ENCODE results near the gene SLC12A5.

Gene SLC12A5

DNA sequence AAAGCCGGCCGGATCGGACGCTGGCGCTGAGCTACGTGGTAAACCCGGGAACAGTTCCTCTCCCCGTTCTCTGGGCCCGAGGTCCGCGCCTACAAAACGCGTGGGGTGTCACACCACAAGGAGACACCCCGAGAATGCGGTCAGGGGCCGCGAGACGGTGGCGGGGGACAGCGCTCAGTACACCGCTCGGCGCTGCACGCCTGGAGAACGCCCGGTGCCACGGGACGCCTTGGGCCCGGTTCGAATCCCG lies 60.1 kb downstream of the SLC12A5 start (continued):
- TF ChIP-seq, protein P1, sequence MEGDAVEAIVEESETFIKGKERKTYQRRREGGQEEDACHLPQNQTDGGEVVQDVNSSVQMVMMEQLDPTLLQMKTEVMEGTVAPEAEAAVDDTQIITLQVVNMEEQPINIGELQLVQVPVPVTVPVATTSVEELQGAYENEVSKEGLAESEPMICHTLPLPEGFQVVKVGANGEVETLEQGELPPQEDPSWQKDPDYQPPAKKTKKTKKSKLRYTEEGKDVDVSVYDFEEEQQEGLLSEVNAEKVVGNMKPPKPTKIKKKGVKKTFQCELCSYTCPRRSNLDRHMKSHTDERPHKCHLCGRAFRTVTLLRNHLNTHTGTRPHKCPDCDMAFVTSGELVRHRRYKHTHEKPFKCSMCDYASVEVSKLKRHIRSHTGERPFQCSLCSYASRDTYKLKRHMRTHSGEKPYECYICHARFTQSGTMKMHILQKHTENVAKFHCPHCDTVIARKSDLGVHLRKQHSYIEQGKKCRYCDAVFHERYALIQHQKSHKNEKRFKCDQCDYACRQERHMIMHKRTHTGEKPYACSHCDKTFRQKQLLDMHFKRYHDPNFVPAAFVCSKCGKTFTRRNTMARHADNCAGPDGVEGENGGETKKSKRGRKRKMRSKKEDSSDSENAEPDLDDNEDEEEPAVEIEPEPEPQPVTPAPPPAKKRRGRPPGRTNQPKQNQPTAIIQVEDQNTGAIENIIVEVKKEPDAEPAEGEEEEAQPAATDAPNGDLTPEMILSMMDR (tag by site-specific recombination; IDR thresholded peaks at IDR 0.05) = peak; percentile 77
- TF ChIP-seq ZNF571 (tag by site-specific recombination; IDR thresholded peaks at IDR 0.05) (no peak), KLF8 (tag by site-specific recombination; IDR thresholded peaks at IDR 0.05) (no peak), ZNF2 (tag by site-specific recombination; IDR thresholded peaks at IDR 0.05) (peak; percentile 45; the same call in 1 of the 2 replicates), ZNF10 (tag by site-specific recombination; IDR thresholded peaks at IDR 0.05) (no peak), ZSCAN23 (tag by site-specific recombination; IDR thresholded peaks at IDR 0.05) (no peak), ZNF501 (tag by site-specific recombination; IDR thresholded peaks at IDR 0.05) (peak; percentile 79), OVOL3 (tag by site-specific recombination; IDR thresholded peaks at IDR 0.05) (peak; percentile 25; the same call in 1 of the 2 replicates)
- TF ChIP-seq, protein P2, sequence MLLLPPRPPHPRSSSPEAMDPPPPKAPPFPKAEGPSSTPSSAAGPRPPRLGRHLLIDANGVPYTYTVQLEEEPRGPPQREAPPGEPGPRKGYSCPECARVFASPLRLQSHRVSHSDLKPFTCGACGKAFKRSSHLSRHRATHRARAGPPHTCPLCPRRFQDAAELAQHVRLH (tag by site-specific recombination; IDR thresholded peaks at IDR 0.05) = no peak
- TF ChIP-seq, protein P3, sequence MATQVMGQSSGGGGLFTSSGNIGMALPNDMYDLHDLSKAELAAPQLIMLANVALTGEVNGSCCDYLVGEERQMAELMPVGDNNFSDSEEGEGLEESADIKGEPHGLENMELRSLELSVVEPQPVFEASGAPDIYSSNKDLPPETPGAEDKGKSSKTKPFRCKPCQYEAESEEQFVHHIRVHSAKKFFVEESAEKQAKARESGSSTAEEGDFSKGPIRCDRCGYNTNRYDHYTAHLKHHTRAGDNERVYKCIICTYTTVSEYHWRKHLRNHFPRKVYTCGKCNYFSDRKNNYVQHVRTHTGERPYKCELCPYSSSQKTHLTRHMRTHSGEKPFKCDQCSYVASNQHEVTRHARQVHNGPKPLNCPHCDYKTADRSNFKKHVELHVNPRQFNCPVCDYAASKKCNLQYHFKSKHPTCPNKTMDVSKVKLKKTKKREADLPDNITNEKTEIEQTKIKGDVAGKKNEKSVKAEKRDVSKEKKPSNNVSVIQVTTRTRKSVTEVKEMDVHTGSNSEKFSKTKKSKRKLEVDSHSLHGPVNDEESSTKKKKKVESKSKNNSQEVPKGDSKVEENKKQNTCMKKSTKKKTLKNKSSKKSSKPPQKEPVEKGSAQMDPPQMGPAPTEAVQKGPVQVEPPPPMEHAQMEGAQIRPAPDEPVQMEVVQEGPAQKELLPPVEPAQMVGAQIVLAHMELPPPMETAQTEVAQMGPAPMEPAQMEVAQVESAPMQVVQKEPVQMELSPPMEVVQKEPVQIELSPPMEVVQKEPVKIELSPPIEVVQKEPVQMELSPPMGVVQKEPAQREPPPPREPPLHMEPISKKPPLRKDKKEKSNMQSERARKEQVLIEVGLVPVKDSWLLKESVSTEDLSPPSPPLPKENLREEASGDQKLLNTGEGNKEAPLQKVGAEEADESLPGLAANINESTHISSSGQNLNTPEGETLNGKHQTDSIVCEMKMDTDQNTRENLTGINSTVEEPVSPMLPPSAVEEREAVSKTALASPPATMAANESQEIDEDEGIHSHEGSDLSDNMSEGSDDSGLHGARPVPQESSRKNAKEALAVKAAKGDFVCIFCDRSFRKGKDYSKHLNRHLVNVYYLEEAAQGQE (tag by site-specific recombination; IDR thresholded peaks at IDR 0.05) = peak; percentile 65

DNA sequence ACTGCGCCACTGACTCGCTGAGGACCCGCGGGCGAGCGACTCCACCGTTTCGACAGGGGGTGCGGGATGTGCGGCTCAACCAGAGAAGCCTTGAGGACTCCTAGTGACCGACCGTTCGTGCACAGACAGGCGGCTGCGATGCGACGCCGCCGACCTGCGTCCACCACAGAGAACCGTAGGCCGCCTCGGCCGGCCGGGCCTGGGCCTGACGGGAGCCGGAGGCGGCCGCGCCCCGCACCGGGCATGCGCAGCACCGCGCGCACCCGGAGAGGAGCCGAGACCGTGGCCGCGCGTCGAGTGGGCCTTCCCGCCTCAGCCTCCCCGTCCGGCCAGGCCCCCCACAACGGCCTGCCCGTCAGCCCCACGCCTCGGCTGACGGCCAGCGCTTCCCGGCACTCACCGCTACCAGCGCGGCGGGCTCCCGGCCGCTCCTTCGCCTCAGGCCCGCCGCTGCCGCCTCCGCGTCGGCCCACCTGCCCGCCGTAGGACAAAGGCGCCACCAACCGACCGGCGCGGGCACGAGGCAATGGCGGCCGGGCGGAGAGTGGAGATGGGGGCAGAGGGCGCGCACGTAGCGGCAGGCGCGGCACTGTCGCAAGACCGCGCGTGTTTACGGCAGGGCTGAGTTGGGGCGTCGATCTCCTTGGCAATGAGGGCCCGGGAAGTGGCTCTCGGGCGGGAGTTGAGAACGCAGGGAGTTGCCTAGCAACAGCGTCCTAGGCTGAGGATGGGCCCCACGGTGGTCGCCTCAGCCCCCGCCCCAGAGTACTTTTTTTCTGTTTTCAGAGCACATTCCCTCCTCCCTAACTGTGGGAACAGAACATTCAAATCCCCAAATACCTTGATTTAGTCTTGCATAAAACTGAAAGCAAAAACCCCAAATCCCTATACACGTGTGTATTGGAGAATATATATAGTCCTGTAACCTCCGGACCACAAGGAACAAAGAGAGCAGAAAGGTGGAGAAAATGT lies 60.7 kb downstream of the SLC12A5 start, which contains the start of gene NCOA5:
Gene NCOA5, minus strand, starts transcription at position 546 of the 972 bp plus-strand sequence. CDS start 10,538 bp downstream, outside the sequence.
- Histone ChIP-seq H3K4me3 (ENCODE audit: low read depth, low read length) (peak within 1 kb of the TSS; percentile 95), H3K27ac (ENCODE audit: extremely low read depth, low read depth, low read length) (peak within 1 kb of the TSS; percentile 87), H3K9me3 (ENCODE audit: control insufficient read depth, insufficient read depth, low read depth, low read length) (no peaks in the 10 kb centered on the region), H3K36me3 (ENCODE audit: control insufficient read depth in 2 of 2, insufficient read depth in 1 of 2, low read length in 2 of 2) (no peaks in the 10 kb centered on the region), H3K4me1 (ENCODE audit: control insufficient read depth, insufficient read depth, low read length) (peaks cover 22% of the 10 kb centered on the region)
- CTCF ChIA-PET = interaction anchor here (2.5 kb wide), 1 partner anchor 75 kb away, joined by 13 read pairs; no protein-coding TSS in a partner anchor
- POLR2A ChIA-PET = interaction anchor here (1.0 kb wide), 1 partner anchor 275 kb away, joined by 3 read pairs; no protein-coding TSS in a partner anchor
- peak; percentile 27 for TF ChIP-seq SP7 (tag by site-specific recombination; IDR thresholded peaks at IDR 0.05)
- no peak for TF ChIP-seq ZNF830 (tag by site-specific recombination; IDR thresholded peaks at IDR 0.05; ENCODE audit: low read depth)
- 0 out of 2 replicates have a peak, but pooled peaks have one; percentile 29 for TF ChIP-seq ZNF37A (tag by site-specific recombination; IDR thresholded peaks at IDR 0.05)
- no peak for TF ChIP-seq ZBTB48 (tag by site-specific recombination; IDR thresholded peaks at IDR 0.05)
- peak; percentile 75 for TF ChIP-seq KLF10 (tag by site-specific recombination; IDR thresholded peaks at IDR 0.05)
- TF ChIP-seq ZNF626 (tag by site-specific recombination; IDR thresholded peaks at IDR 0.05) = no peak
- TF ChIP-seq ZNF202 (tag by site-specific recombination; IDR thresholded peaks at IDR 0.05; ENCODE audit: borderline replicate concordance) = no peak
- TF ChIP-seq, protein P4, sequence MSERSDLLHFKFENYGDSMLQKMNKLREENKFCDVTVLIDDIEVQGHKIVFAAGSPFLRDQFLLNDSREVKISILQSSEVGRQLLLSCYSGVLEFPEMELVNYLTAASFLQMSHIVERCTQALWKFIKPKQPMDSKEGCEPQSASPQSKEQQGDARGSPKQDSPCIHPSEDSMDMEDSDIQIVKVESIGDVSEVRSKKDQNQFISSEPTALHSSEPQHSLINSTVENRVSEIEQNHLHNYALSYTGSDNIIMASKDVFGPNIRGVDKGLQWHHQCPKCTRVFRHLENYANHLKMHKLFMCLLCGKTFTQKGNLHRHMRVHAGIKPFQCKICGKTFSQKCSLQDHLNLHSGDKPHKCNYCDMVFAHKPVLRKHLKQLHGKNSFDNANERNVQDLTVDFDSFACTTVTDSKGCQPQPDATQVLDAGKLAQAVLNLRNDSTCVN (tag by site-specific recombination; optimal IDR thresholded peaks at IDR 0.05) = peak; percentile 95
- no peak for TF ChIP-seq ZNF311 (tag by site-specific recombination; IDR thresholded peaks at IDR 0.05; ENCODE audit: borderline replicate concordance)
- no peak; the same call in 1 of the 2 replicates for TF ChIP-seq ZFP37 (tag by site-specific recombination; IDR thresholded peaks at IDR 0.05)
- no peak for TF ChIP-seq ZIC2 (tag by site-specific recombination; IDR thresholded peaks at IDR 0.05)
- no peak for TF ChIP-seq ZNF239 (tag by site-specific recombination; IDR thresholded peaks at IDR 0.05)
- TF ChIP-seq, protein P5, sequence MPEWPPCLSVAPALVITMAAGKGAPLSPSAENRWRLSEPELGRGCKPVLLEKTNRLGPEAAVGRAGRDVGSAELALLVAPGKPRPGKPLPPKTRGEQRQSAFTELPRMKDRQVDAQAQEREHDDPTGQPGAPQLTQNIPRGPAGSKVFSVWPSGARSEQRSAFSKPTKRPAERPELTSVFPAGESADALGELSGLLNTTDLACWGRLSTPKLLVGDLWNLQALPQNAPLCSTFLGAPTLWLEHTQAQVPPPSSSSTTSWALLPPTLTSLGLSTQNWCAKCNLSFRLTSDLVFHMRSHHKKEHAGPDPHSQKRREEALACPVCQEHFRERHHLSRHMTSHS (tag by site-specific recombination; IDR thresholded peaks at IDR 0.05) = no peak
- TF ChIP-seq ZNF707 (tag by site-specific recombination; IDR thresholded peaks at IDR 0.05) = no peak
- TF ChIP-seq ZNF248 (tag by site-specific recombination; IDR thresholded peaks at IDR 0.05) = no peak
- no peak for TF ChIP-seq ZNF510 (tag by site-specific recombination; IDR thresholded peaks at IDR 0.05; ENCODE audit: insufficient replicate concordance)
- peak; percentile 64; the same call in 1 of the 2 replicates for TF ChIP-seq KLF8 (tag by site-specific recombination; IDR thresholded peaks at IDR 0.05)
- TF ChIP-seq ZNF610 (tag by site-specific recombination; IDR thresholded peaks at IDR 0.05; ENCODE audit: borderline replicate concordance) = no peak
